Measurements from ENCODE around the gene KRTAP10-9. TPM values are rescaled to one million over a fixed set of nuclear protein-coding genes. Genes with fewer than 3 reads are reported as not detected.
"Not testable (repeated sequence)": the region's sequence is repeated elsewhere in the genome, so short reads cannot be mapped to it uniquely, and the experiment has no call there.

Gene KRTAP10-9
- polyA plus RNA-seq, 1 donor (not counting 4 experiments of a cell fraction or from before 2014, with no cell fraction given), result not detected

GRCh38 chr21:44591801-44592130, 35.1 kb upstream of the KRTAP10-9 start:
- FAIRE-seq; dilution Hi-C loops (cut with MboI; ENCODE audit: extremely low pct_ligation_motif_present, low sequenced_read_pairs): not testable (repeated sequence)

GRCh38 chr21:44592446-44593311, 34.2 kb upstream of the KRTAP10-9 start, which contains the start of gene KRTAP10-6:
Gene KRTAP10-6, minus strand, starts transcription at chr21:44592505. Its CDS starts 21 bp downstream, at chr21:44592484.
- Histone ChIP-seq H3K4me3 (ENCODE audit: control insufficient read depth in 2 of 3, extremely low read depth in 1 of 3, insufficient read depth in 2 of 3, low read depth in 1 of 3, low read length in 3 of 3) (no peak within 1 kb of the TSS), H3K27ac (ENCODE audit: control insufficient read depth, insufficient read depth, low read length) (no peak within 1 kb of the TSS), H3K27me3 (ENCODE audit: control insufficient read depth, extremely low read depth, insufficient read depth, low read length) (no peaks in the 10 kb centered on the region), H3K4me2 (ENCODE audit: control insufficient read depth, extremely low read depth, insufficient read depth, low read depth, low read length) (peak within 1 kb of the TSS; percentile 41), H3K9ac (ENCODE audit: control insufficient read depth, extremely low read depth, insufficient read depth, low read length) (no peak within 1 kb of the TSS), H3K79me2 (ENCODE audit: control insufficient read depth, insufficient read depth, low read length) (no peaks in the 10 kb centered on the region), H3K36me3 (ENCODE audit: control insufficient read depth in 2 of 2, extremely low read depth in 1 of 2, insufficient read depth in 2 of 2, low read length in 2 of 2) (no peaks in the 10 kb centered on the region), H4K20me1 (ENCODE audit: control insufficient read depth, extremely low read depth, insufficient read depth, low read length) (no peaks in the 10 kb centered on the region), H2AFZ (ENCODE audit: control insufficient read depth, low read length) (peak within 1 kb of the TSS; percentile 12), H3K4me1 (ENCODE audit: control insufficient read depth, extremely low read depth, insufficient read depth, low read length) (peaks cover 5% of the 10 kb centered on the region), H3K9me1 (ENCODE audit: control insufficient read depth, extremely low read depth, insufficient read depth, low read length) (no peaks in the 10 kb centered on the region), H3K9me3 (ENCODE audit: control insufficient read depth, low read depth, low read length) (no peaks in the 10 kb centered on the region)
- dilution Hi-C loops (cut with MboI; ENCODE audit: extremely low pct_ligation_motif_present, low sequenced_read_pairs), result no loop called here
- no peak for TF ChIP-seq EZH2 (IDR thresholded peaks at IDR 0.05; ENCODE audit: low read length)
- TF ChIP-seq CTCF (optimal IDR thresholded peaks at IDR 0.05 in 1 of 3, IDR thresholded peaks at IDR 0.05 in 1 of 3, conservative IDR thresholded peaks at IDR 0.05 in 1 of 3; ENCODE audit: extremely low read depth in 1 of 3, insufficient read depth in 2 of 3, low read length in 3 of 3), result no peak
- no peak for DNase-seq (ENCODE audit: low read depth, low spot score)
- no peak for FAIRE-seq

More at GRCh38 chr21:44591801-44592130, 35.1 kb upstream of the KRTAP10-9 start:
- H2AFZ ChIP-seq (ENCODE audit: control insufficient read depth, low read length); H3K9me3 ChIP-seq (ENCODE audit: control insufficient read depth, low read depth, low read length); H3K4me3 ChIP-seq (ENCODE audit: control insufficient read depth in 2 of 3, extremely low read depth in 1 of 3, insufficient read depth in 2 of 3, low read depth in 1 of 3, low read length in 3 of 3); H3K27ac ChIP-seq (ENCODE audit: control insufficient read depth, insufficient read depth, low read length); H3K4me2 ChIP-seq (ENCODE audit: control insufficient read depth, extremely low read depth, insufficient read depth, low read depth, low read length); DNase-seq (ENCODE audit: low read depth, low spot score); H3K9ac ChIP-seq (ENCODE audit: control insufficient read depth, extremely low read depth, insufficient read depth, low read length); H3K9me1 ChIP-seq (ENCODE audit: control insufficient read depth, extremely low read depth, insufficient read depth, low read length); H3K4me1 ChIP-seq (ENCODE audit: control insufficient read depth, extremely low read depth, insufficient read depth, low read length); H3K79me2 ChIP-seq (ENCODE audit: control insufficient read depth, insufficient read depth, low read length); H3K36me3 ChIP-seq (ENCODE audit: control insufficient read depth in 2 of 2, extremely low read depth in 1 of 2, insufficient read depth in 2 of 2, low read length in 2 of 2); H3K27me3 ChIP-seq (ENCODE audit: control insufficient read depth, extremely low read depth, insufficient read depth, low read length); H4K20me1 ChIP-seq (ENCODE audit: control insufficient read depth, extremely low read depth, insufficient read depth, low read length): not testable (repeated sequence)
